GM19193 (cell line): ENCODE results near the gene HNRNPK.

ENCODE experiments used
- POLR2A ChIP-seq: IDR thresholded peaks from 4 replicates; pipeline ENCODE4 v1.6.1; 2011; ENCODE audit not compliant: insufficient read depth, insufficient read length; ENCODE audit errors: extremely low read depth

Gene HNRNPK

DNA sequence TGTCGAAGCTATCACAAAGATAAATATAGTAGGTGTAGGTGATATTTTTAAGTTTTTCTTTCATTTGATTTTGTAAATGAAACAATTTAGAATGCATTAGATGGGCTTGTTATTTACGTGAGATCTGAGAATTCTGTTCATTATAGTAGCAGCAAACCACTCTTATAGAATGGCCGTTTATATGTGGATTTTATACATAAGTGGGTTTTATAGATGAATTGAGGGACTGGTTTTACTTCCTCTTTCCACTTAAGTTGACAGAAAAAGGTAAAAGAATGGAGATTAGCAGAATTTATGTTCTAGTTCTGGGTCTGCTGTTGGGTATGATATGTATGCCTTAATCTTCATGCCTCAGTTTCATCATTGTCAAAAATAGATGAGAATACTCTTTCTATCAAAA, 6.2 kb upstream of the HNRNPK start:
- no peak for TF ChIP-seq POLR2A

- TF ChIP-seq POLR2A, result no peak
Measured at GRCh38 chr9:83981126-83981871, 1.3 kb upstream of the HNRNPK start.

DNA sequence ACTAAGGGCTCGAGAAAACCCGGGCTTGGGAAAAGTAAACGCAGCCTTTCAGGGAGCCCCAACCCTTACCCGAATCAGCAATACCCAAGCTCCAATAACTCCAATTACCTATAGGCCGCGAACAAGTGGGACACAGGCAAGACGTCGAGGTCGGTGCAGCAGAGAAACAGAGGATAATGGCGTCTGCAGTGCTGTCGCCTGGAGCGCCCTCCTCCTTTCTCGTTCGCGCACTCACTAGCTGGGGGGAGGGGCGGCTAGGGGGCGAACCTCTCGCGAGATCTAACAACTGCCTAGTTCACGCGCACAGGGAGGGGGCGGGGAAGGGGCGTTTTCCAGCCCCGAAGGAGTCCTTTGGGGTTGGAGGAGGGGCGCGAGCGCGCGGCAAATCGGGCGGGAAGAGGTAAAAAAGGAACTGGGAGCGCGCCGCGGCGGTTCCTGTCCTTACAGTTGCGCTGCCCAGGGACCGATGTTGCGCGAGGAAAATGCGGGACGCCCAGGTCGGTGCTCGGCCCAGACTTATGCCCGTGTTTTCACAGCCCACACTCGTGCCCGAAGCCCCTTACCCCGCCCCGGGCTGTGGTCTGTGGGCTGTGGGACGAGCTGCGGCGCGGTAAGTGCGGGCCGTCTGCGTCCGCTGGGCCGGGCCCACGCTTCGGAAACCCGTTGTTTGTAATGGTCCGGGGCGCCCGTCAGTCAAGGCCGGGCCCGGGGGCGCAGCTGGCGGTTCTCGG, 545 bp upstream of the HNRNPK start, which contains the start of gene RMI1:
Gene RMI1, plus strand, starts transcription at position 411 of the 731 bp plus-strand sequence. CDS start 20,182 bp downstream, outside the sequence.
- peak; percentile 92 for TF ChIP-seq POLR2A

- peak; percentile 5 for TF ChIP-seq POLR2A
Measured at GRCh38 chr9:83978992-83979811, 813 bp downstream of the HNRNPK start.

DNA sequence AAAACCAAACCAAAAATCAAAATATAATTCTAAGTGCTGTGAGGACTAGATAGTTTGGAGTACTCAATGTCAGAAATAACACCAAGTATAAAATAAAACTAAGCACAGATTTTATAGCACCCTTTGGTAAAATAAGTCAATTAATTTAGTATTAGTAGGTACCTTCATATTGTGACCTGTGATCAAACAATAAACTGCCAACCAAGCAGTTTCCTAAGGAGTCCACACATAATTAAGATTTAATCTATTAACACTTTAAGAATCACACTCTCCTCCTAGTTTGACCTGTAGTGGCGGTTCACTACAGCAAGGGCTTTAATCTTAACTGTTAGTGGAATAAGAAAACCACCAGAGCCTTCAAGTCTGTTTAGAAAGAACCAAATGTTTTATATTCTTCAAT, 2.8 kb downstream of the HNRNPK start:
- no peak for TF ChIP-seq POLR2A

DNA sequence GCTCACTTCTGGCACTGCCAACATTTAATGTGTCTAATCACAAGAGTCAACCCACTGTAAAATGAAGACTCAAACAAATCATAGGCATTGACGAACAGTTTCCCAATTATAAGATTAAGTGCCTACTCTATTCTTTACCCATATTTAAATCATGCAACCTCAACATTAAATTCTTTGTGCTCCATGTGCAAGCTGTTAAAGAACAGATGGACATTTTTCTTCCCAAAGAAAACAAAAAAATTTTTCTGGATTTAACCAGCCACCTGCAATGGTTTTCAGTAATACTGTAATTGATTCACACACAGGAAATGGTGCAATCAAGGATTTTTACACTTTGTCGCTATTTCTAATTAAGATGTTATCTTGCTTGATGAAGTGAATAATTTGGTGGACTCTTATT, 3.6 kb downstream of the HNRNPK start:
- no peak for TF ChIP-seq POLR2A

DNA sequence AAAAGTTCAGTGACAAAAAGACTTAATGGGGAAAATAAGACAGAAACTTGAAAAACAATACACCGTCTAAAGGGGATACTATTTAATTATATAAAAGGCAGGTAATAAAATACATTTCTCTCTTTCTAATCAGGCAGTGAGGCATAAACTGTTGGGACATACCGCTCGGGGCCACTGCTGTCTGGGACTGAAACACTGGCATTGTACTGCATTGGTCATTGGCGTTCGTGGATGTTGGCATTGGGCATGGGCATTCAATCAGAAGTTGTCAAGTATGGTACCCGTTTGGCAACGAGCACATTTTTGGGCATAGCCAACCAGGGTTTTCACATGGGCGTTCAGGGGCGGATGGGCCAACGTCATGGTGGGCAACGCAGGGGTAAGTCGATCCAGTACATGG, 4.7 kb downstream of the HNRNPK start:
- TF ChIP-seq POLR2A, result peak; percentile 39

GRCh38 chr9:83972286-83972685, 7.7 kb downstream of the HNRNPK start:
- no peak for TF ChIP-seq POLR2A

GRCh38 chr9:83971485-83971884, 8.5 kb downstream of the HNRNPK start:
- TF ChIP-seq POLR2A, result no peak

- no peak for TF ChIP-seq POLR2A
Measured at GRCh38 chr9:83969602-83970001, 10.4 kb downstream of the HNRNPK start.

GRCh38 chr9:83967073-83967472, 12.9 kb downstream of the HNRNPK start:
- TF ChIP-seq POLR2A, result no peak

- no peak for TF ChIP-seq POLR2A
Measured at GRCh38 chr9:83966209-83966582, 13.8 kb downstream of the HNRNPK start.

- peak; percentile 22 for TF ChIP-seq POLR2A
Measured at GRCh38 chr9:83965350-83966208, 14.4 kb downstream of the HNRNPK start.

- peak; percentile 47 for TF ChIP-seq POLR2A
Measured at GRCh38 chr9:83964973-83965349, 15.1 kb downstream of the HNRNPK start.
